BJ (cell line): ENCODE measurements around the gene CFAP161. TPM values are rescaled to one million over a fixed set of nuclear protein-coding genes. Genes with fewer than 3 reads are reported as not detected.

Experiments used
- CTCF ChIA-PET: fragments of 350-600 bp; formaldehyde crosslinking; extraction: SDS; loops from one replicate; lab custom pipeline; 2021; ENCODE audit warnings: antibody characterized with exemption, inconsistent platforms; lab: Yijun Ruan, JAX
- POLR2A ChIA-PET: fragments of 300-600 bp; sonication (Branson Sonifier 250); formaldehyde crosslinking; extraction: SDS; loops from one replicate; lab custom pipeline; 2021; ENCODE audit warnings: antibody characterized with exemption; lab: Charles Lee
- DNase-seq: peaks from one replicate; pipeline ENCODE4 v3.0.0-alpha.2; 2011; ENCODE audit warnings: low read depth
- H3K27me3 ChIP-seq: 2 replicates; pipeline ENCODE4 v1.6.0; 2011; ENCODE audit warnings: low read length; ENCODE audit not compliant: control insufficient read depth, insufficient read depth
- H3K36me3 ChIP-seq: 2 replicates; pipeline ENCODE4 v1.5.1; 2011; ENCODE audit warnings: low read length; ENCODE audit not compliant: control insufficient read depth, insufficient read depth
- H3K4me3 ChIP-seq: 2 replicates; pipeline ENCODE4 v1.5.1; 2011; ENCODE audit warnings: low read depth, mild to moderate bottlenecking, control low read depth, low read length
- CTCF ChIP-seq: IDR thresholded peaks from 2 replicates; pipeline ENCODE4 v1.5.1; 2011; ENCODE audit warnings: low read depth, mild to moderate bottlenecking, control low read depth, inconsistent platforms, low read length, moderate library complexity; ENCODE audit not compliant: insufficient read depth
- polyA plus RNA-seq: library from polyadenylated mRNA; depleted of rRNA; stranded (reverse); fragments of >200 nt; gene quantifications from 2 replicates; pipeline ENCODE4 v1.2.3, GENCODE V29; 2011

Gene CFAP161
- polyA plus RNA-seq, 1 experiment = not detected

- no peak overlapping the region for H3K4me3 ChIP-seq
- no peak for TF ChIP-seq CTCF
- DNase-seq = no peak
- H3K27me3 ChIP-seq = peaks cover 13% of the 10 kb centered on the region
- CTCF ChIA-PET = no interaction called here
- POLR2A ChIA-PET = no interaction called here
- H3K36me3 ChIP-seq = no peaks in the 10 kb centered on the region
Measured at GRCh38 chr15:81184188-81184587, 50.1 kb downstream of the CFAP161 start.

GRCh38 chr15:81185631-81186295 is 51.7 kb downstream of the CFAP161 start:
- DNase-seq = no peak
- CTCF ChIA-PET = interaction anchor here (0.8 to 1.2 kb wide), 2 partner anchors 13 to 37 kb away, joined by 3 to 4 read pairs; no protein-coding TSS in a partner anchor
- Histone ChIP-seq H3K27me3 (peaks cover 13% of the 10 kb centered on the region), H3K36me3 (no peaks in the 10 kb centered on the region), H3K4me3 (no peak overlapping the region)
- POLR2A ChIA-PET = no interaction called here
- TF ChIP-seq CTCF = no peak

GRCh38 chr15:81188354-81188753 is 54.3 kb downstream of the CFAP161 start:
- no peak overlapping the region for H3K4me3 ChIP-seq
- peaks cover 4% of the 10 kb centered on the region for H3K27me3 ChIP-seq
- no peaks in the 10 kb centered on the region for H3K36me3 ChIP-seq
- no peak for DNase-seq
- ChIA-PET POLR2A (no interaction called here), CTCF (interaction anchor here (1.9 kb wide), 1 partner anchor 17 kb away, joined by 5 read pairs; no protein-coding TSS in a partner anchor)
- TF ChIP-seq CTCF = no peak

GRCh38 chr15:81189583-81190283 is 55.7 kb downstream of the CFAP161 start:
- no peaks in the 10 kb centered on the region for H3K27me3 ChIP-seq
- ChIA-PET CTCF (interaction anchor here (0.5 to 1.9 kb wide), 6 partner anchors 19 to 81 kb away, joined by 3 to 5 read pairs (median 4); no protein-coding TSS in a partner anchor), POLR2A (interaction anchor here (0.6 kb wide), 1 partner anchor 72 kb away, joined by 10 read pairs; no protein-coding TSS in a partner anchor)
- TF ChIP-seq CTCF = no peak
- peak; percentile 98 for DNase-seq
- H3K4me3 ChIP-seq = no peak overlapping the region
- H3K36me3 ChIP-seq = no peaks in the 10 kb centered on the region

GRCh38 chr15:81190922-81191507 is 56.9 kb downstream of the CFAP161 start:
- DNase-seq = no peak
- Histone ChIP-seq H3K4me3 (no peak overlapping the region), H3K27me3 (no peaks in the 10 kb centered on the region), H3K36me3 (no peaks in the 10 kb centered on the region)
- TF ChIP-seq CTCF = no peak
- ChIA-PET CTCF (interaction anchor here (1.0 to 1.4 kb wide), 2 partner anchors 18 to 75 kb away, joined by 3 to 5 read pairs; no protein-coding TSS in a partner anchor), POLR2A (no interaction called here)
